HG02588 (cell line): ENCODE measurements around the gene CHD3.
A peak's percentile ranks its signal among the peaks of the same experiment; 100 is the strongest.

Source experiments
- ATAC-seq: cut with Tn5 transposase; IDR thresholded peaks from one replicate; pipeline ENCODE4 v1.9.1; 2021; ENCODE audit warnings: mild to moderate bottlenecking, moderate library complexity; ENCODE audit not compliant: unreplicated experiment

Gene CHD3

DNA sequence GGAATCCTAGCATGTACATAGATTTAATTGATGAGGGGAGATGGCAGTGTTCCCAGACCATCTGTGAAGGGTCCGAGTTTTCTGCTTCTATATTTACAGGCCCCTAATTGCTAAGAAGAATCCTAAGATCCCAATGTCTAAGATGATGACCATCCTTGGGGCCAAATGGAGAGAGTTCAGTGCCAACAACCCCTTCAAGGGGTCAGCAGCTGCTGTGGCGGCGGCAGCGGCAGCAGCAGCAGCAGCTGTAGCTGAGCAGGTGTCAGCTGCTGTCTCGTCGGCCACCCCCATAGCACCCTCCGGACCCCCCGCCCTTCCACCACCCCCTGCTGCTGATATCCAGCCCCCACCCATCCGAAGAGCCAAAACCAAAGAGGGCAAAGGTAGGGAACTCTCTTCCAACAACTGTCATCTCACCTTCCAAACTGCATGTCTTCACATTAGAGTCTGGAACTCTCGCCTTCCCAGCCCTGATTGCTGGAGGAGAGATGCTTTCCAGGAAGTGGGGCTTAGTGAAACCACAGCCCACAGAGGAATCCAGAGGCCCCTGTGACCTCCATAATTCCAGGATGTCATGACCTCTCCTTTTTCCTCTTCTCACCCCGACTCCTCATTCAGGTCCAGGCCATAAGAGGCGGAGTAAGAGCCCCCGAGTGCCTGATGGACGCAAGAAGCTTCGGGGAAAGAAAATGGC, 4.7 kb downstream of the CHD3 start:
- ATAC-seq: no peak

- no peak for ATAC-seq
Measured at GRCh38 chr17:7894226-7894625, 5.6 kb downstream of the CHD3 start.

DNA sequence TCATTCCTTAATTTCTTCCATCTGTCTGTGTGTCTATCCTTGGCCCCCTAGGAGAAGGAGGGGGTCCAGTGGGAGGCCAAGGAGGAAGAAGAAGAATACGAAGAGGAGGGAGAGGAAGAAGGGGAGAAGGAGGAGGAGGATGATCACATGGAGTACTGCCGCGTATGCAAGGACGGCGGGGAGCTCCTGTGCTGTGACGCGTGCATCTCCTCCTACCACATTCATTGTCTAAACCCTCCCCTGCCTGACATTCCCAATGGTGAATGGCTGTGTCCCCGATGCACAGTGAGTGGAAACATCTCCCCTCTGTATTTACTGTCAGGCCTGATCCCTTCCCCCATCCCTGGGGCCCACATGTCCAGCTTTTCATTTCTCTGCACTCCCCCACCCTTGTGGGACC, 6.3 kb downstream of the CHD3 start:
- ATAC-seq: no peak

GRCh38 chr17:7897090-7897489, 8.5 kb downstream of the CHD3 start:
- no peak for ATAC-seq

GRCh38 chr17:7897773-7898172, 9.2 kb downstream of the CHD3 start:
- ATAC-seq: no peak

DNA sequence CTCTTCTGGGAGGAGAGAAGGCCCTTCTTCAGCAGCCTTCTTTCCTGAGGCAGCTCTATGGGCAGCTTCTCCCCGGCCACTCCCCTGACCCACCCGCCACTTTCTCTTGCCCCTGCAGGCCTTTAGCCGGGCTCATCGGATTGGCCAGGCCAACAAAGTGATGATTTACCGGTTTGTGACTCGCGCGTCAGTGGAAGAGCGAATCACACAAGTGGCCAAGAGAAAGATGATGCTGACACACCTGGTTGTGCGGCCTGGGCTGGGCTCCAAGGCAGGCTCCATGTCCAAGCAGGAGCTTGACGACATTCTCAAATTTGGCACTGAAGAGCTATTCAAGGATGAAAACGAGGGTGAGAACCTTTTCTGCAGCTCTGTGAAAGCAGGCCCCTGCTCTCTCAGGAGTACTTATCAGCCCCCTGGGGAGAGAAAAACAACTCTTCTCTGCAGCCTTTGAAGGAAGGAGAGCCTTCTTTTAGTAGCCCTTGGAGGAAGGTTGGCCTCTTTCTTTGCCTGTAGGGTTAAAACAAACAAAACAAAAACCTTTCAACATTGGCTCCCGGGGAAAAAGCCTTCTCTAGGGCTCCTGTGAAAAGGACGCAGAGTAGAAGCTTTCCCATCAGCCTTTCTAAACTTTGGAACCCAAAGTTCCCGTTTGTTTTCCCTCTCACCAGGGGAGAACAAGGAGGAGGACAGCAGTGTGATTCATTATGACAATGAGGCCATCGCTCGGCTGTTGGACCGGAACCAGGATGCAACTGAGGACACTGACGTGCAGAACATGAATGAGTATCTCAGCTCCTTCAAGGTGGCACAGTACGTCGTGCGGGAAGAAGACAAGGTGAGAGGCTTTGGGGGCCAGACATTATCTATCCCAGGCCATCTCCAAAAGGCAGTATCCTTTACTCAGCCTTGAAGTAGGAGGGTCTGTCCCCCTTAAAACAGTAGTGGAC, 14.8 kb downstream of the CHD3 start:
- ATAC-seq: no peak

- ATAC-seq: no peak
Measured at GRCh38 chr17:7909089-7909488, 20.5 kb downstream of the CHD3 start.

DNA sequence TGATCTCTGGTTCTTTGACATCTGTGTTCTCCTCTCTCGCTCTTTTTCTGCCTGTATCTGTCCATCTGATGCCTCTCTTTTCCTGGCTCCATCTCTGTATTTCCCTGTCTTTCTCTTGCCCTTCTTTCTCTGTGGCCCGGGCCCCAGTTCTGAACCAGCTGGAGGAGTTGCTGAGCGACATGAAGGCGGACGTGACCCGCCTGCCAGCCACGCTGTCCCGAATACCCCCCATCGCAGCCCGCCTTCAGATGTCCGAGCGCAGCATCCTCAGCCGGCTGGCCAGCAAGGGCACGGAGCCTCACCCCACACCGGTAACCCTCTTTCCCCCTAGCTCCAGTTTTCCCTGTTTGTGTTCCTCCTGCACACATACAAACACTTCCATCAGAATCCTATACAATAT, 21.7 kb downstream of the CHD3 start:
- ATAC-seq: no peak

DNA sequence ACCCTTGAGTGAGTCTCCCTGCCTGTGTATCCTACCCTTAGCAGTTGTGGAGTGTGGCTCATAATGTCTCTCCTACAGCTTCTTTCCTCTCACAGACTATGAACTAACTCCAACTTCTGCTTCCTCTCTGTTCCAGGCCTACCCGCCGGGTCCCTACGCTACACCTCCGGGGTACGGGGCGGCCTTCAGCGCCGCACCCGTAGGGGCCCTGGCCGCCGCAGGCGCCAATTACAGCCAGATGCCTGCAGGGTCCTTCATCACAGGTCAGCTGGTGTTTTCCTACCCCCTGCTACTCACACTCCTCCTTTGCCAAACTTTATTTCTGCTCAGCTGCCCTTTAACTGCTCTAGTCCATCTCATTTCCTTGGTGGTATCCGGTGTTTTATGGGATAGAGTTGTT, 22.1 kb downstream of the CHD3 start:
- ATAC-seq: no peak

GRCh38 chr17:7911116-7911515, 22.5 kb downstream of the CHD3 start:
- no peak for ATAC-seq

DNA sequence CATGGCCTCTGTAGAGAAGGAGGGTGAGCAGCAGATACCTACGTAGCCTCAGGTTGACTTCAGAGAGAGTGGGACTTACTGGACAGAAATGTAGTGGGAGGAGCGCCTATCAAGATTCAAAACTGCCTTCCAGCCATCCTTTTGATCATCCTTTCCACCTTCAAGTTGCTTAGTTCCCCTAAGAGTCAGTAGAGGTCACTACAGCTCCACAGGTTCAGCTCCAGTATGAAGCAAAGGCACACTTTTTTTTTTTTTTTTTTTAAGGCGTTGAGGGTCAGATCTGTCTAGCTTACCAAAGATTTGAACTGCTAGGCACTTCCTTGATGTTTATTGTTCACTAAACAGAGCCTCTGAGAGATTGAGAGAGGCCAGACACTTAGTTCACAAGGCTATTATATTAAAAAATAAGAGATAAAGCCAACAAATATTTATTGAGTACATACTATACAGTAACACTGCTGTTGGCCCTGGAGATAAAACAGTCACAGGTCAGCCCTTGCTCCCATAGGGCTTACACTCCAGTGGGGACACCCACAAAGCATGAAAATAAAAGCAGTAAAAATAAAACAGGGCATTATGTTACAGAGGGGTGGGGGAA, 24.4 kb downstream of the CHD3 start:
- ATAC-seq: no peak

GRCh38 chr17:7915179-7915610, 26.6 kb downstream of the CHD3 start:
- ATAC-seq: no peak

DNA sequence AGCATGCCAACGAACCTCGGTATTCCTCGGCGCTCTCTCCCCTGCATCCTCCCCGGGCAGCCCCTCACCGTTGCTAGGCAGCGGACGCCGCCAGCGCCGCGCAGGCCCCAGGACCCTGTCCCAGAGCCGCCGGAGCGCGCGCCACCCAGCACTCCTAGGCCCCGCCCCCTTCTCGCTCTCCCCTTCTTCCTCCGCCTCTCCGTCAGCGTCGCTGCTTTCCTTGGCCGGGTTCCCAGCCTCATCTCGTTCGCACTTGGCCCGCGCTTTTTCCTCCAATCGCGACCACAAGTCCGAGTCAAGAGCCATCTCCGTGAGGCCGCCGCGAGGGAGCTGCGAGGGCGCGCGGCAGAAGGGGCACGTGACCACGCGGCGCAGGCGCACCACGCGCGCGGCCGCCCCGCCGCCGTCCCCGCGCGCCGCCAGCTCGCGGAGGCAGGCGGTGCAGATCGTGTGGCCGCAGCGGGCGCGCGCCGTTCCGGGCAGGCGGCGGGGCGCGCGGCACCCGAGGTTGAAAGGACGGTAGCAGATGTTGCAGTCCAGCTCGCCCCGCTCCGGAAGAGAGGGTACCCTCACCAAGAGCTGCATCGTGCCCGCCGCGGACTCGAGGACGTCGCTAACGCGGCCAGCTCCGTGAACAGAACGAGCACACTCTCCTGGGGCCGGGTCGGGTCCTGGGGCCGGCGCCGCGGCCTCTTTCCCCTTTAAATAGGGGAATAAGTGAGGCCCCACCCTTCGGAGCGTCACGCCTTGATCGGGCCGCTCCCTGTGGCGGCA, 27.2 kb downstream of the CHD3 start, which contains the start of gene RNF227:
Gene RNF227, minus strand, starts transcription at position 679 of the 774 bp plus-strand sequence. Its CDS starts 94 bp downstream, at position 585.
- ATAC-seq: peak; percentile 62

- ATAC-seq: no peak
Measured at GRCh38 chr17:7916385-7916682, 27.7 kb downstream of the CHD3 start.

DNA sequence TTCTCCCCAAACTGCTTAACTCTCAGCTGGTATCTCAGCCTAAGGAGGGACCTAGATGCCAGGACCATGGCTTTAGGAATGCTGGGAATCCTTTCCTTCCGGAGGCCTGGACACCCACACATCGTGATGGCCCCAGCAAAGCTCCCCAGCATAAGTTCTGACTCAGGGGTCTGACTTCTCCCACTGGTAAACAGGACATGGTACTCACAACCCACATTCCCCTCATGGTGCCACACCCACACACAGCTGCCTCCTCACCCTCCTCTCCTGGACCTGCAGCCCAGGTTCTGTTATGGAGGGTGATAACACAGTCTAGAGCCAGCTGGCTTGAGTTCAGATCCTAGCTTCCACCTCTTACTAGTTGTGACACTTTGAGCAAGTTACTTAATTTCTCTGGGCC, 28.2 kb downstream of the CHD3 start:
- ATAC-seq: no peak

DNA sequence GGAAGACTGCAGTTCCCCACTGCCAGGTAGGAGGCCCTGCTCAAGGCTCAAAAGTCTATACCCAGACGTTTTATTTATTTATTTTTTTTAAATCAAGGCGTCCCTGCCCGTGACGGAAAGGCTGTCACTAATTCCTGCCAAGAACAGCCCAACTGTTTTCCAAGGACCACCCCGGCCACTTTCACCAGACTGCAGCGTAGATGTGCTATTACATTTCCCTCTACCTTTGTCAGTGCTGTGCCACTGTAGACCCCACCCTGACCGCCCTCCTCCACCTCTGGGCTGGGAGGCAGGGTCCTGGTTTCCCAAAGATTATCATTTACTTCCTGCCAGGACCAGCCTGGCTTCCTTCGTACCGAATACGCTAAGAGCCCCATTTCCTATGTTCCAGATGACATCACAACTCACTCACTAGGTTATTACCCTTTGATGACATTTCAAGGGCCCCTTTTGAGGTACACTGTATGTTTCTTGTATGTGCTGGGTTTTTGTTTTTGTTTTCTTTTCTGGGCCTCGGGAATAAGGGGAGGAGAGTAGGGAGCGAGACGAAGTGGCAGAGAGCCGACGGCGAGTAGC, 33.8 kb downstream of the CHD3 start:
- no peak for ATAC-seq

DNA sequence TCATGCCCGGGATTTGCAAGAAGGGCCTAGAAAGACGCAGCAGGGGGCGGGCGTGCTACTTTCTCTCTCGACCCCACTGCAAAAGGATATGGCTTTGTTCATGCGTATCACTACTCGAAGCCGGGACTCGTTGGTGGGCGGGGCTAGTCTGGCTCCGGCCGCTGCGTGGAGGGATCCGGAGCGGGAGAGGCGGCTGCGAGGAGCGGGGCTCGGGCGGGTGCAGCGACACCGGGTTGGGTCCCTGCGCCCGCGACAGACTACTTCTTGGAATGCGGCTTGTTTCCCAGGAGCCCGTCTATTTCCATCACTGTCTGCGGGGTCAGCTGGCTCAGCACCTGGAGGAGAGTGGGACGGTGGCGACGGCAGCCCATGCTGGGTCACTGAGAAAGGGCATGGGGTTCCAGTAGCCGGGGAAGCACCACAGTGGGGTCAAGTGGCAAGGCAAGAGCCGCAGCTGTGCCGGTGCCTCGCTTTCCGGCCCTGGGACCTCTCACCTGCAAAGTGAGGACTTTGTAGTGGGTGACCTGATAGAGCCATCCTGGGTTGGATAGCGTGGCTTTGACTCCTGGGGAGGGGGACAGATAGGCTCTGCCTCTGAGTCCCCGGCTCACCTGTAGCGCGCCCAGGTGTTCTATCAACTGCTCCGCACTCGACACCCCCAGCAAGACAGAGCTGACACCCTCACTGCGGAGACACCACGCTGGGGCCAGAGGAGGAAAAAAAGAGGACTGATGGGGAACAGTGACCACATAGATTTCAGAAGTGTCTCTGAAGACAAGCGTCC, 34.4 kb downstream of the CHD3 start:
- ATAC-seq: no peak

- no peak for ATAC-seq
Measured at GRCh38 chr17:7927596-7927995, 39.0 kb downstream of the CHD3 start.

DNA sequence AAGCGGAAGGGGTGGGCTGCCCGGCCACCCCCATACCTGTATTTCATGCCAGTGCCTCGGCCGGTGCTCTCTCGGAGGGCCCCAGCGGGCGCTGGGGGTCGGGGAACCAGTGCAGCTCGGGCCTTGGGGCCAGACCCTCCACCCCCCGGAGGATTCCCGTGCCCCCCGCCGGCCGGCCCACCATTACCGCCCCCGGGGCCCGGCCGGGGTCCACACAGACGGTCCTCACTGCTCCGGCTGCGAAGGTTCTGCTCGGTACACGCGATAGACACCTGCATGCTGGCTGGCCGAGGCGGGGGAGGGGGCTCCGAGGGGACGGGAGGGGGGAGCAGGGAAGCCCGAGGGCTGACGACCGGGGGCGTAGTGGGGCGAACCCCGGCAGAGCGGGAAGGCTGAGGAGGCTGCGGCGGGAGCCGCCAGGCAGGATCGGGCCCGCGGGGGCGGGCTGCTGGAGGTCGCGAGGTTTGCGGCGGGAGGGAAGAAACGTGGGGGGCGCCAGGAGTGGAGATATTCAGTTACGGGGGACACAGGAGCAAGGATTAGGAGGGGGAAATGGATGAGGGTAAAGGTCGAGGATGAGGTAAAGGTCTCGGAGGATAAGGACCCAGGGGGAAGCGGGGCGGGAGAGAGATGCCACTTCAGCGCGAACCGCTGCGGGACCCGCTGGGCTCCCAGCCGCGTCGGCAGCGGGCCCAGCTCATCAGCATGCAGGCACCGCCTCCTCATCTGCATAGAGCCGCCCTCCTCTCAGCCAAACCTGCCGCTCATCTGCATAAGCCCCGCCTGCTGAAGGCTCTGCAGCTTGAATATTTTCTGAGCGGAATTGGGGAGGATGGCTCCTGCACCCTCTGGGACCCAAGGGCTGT, 40.8 kb downstream of the CHD3 start, which contains the start of gene KCNAB3:
Gene KCNAB3, minus strand, starts transcription at position 699 of the 866 bp plus-strand sequence. Its CDS starts 421 bp downstream, at position 278.
- no peak for ATAC-seq
